PC-3 (cell line): ENCODE measurements around the gene GLS. TPM values are rescaled to one million over a fixed set of nuclear protein-coding genes. Genes with fewer than 3 reads are reported as not detected.

ENCODE experiments used
- ATAC-seq: fragments of 200-7000 bp; cut with Tn5 transposase; 2 replicates; pipeline ENCODE4 v1.9.1; 2020; ENCODE audit warnings: mild to moderate bottlenecking, moderate library complexity
- BruUV-seq: library from RNA; stranded (reverse); fragments of 400-500 nt; replicated peaks from 2 replicates; lab custom pipeline; 2021; lab: Mats Ljungman, UMichigan
- CTCF ChIA-PET: fragments of 300-600 bp; sonication (Branson Sonifier 250); formaldehyde crosslinking; loops from one replicate; lab custom pipeline; 2022; ENCODE audit warnings: antibody characterized with exemption; lab: Charles Lee
- POLR2A ChIA-PET: fragments of 300-600 bp; sonication (Branson Sonifier 250); formaldehyde crosslinking; loops from one replicate; lab custom pipeline; 2022; ENCODE audit warnings: antibody characterized with exemption; ENCODE audit not compliant: unreplicated experiment; lab: Charles Lee
- DNase-seq: peaks from one replicate; pipeline ENCODE4 v3.0.0-alpha.2; 2015
- H2AFZ ChIP-seq: fragments of 300-600 bp; sonication (generic); 2 replicates; pipeline ENCODE4 v1.6.0; 2016; ENCODE audit warnings: antibody characterized with exemption, low read length
- H3F3A ChIP-seq: fragments of 300-600 bp; sonication (generic); one replicate; pipeline ENCODE4 v1.6.0; 2017; ENCODE audit warnings: antibody characterized with exemption, low read length, control low read depth, mild to moderate bottlenecking; ENCODE audit not compliant: unreplicated experiment
- H3K27ac ChIP-seq: fragments of 300-600 bp; sonication (generic); 2 replicates; pipeline ENCODE4 v1.5.1; 2016; ENCODE audit warnings: mild to moderate bottlenecking, low read length
- H3K27me3 ChIP-seq: fragments of 300-600 bp; sonication (generic); 2 replicates; pipeline ENCODE4 v1.6.1; 2016; ENCODE audit warnings: low read length, mixed read lengths
- H3K36me3 ChIP-seq: fragments of 300-600 bp; sonication (generic); 2 replicates; pipeline ENCODE4 v1.6.1; 2016; ENCODE audit warnings: low read depth, mixed run types, low read length, mixed read lengths
- H3K4me1 ChIP-seq: fragments of 300-600 bp; sonication (generic); 2 replicates; pipeline ENCODE4 v1.5.1; 2016; ENCODE audit warnings: low read length; ENCODE audit not compliant: insufficient read depth
- H3K4me2 ChIP-seq: fragments of 300-600 bp; sonication (generic); 2 replicates; pipeline ENCODE4 v1.6.0; 2016; ENCODE audit warnings: low read length
- H3K4me3 ChIP-seq: fragments of 300-600 bp; sonication (generic); 2 replicates; pipeline ENCODE4 v1.5.1; 2016; ENCODE audit warnings: mild to moderate bottlenecking, low read length, mixed read lengths
- H3K79me2 ChIP-seq: fragments of 300-600 bp; sonication (generic); 2 replicates; pipeline ENCODE4 v1.6.1; 2017; ENCODE audit warnings: low read length, mixed read lengths
- H3K9ac ChIP-seq: fragments of 300-600 bp; sonication (generic); 2 replicates; pipeline ENCODE4 v1.6.0; 2016; ENCODE audit warnings: mild to moderate bottlenecking, low read length
- H3K9me2 ChIP-seq: fragments of 300-600 bp; sonication (generic); replicated peaks from 2 replicates; pipeline ENCODE4 v1.6.1; 2016; ENCODE audit warnings: mixed run types, low read length, mixed read lengths
- H3K9me3 ChIP-seq: fragments of 300-600 bp; sonication (generic); 2 replicates; pipeline ENCODE4 v1.6.1; 2016; ENCODE audit warnings: low read length, mixed read lengths
- H4K20me1 ChIP-seq: fragments of 300-600 bp; sonication (generic); 2 replicates; pipeline ENCODE4 v1.6.1; 2016; ENCODE audit warnings: low read length, mixed read lengths
- EZH2 ChIP-seq: fragments of 300-600 bp; sonication (generic); IDR thresholded peaks from one replicate; pipeline ENCODE4 v1.6.1; 2017; ENCODE audit warnings: antibody characterized with exemption, mild to moderate bottlenecking, low read length; ENCODE audit not compliant: unreplicated experiment
- EZH2phosphoT487 ChIP-seq: fragments of 300-600 bp; sonication (generic); IDR thresholded peaks from 2 replicates; pipeline ENCODE4 v1.6.1; 2018; ENCODE audit warnings: mild to moderate bottlenecking, antibody characterized with exemption, low read length, borderline replicate concordance
- intact Hi-C: fragments of 100-400 bp; cut with micrococcal nuclease; formaldehyde crosslinking; loops from 2 replicates; pipeline ENCODE4 v1.9.0; 2023
- total RNA-seq: library from RNA; depleted of rRNA; stranded (reverse); fragments of >200 nt; gene quantifications from 2 replicates; pipeline ENCODE4 v1.2.3, GENCODE V29; 2014
- TF ChIP-seq, protein P1 (sequence below): fragments of 300-600 bp; sonication (generic); conservative IDR thresholded peaks from 2 replicates; pipeline ENCODE4 v1.5.1; 2017; ENCODE audit warnings: antibody characterized with exemption, low read depth, mild to moderate bottlenecking, low read length

The GLS gene
- total RNA-seq, 1 experiment from 2014 or later = 67.4 TPM

DNA sequence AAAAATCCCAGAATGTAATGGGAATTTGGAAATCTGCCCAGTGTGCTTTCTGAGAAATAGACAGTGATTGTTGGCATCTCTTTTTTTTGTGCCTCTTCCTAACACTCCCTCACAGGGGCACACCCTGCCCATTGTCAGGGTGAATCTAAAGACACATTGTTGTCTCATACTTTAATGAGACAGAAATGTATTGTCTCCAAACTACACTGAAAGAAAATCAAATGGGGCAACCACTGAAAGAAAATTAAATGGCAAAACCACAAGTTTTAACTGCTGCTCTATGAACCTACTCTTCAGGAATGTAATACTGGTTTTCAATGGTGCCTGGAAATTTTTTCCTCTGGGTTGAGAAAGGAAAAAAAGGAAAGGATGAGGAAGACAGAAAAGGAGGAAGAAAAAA, 43.2 kb upstream of the GLS start:
- TF ChIP-seq, protein P1, sequence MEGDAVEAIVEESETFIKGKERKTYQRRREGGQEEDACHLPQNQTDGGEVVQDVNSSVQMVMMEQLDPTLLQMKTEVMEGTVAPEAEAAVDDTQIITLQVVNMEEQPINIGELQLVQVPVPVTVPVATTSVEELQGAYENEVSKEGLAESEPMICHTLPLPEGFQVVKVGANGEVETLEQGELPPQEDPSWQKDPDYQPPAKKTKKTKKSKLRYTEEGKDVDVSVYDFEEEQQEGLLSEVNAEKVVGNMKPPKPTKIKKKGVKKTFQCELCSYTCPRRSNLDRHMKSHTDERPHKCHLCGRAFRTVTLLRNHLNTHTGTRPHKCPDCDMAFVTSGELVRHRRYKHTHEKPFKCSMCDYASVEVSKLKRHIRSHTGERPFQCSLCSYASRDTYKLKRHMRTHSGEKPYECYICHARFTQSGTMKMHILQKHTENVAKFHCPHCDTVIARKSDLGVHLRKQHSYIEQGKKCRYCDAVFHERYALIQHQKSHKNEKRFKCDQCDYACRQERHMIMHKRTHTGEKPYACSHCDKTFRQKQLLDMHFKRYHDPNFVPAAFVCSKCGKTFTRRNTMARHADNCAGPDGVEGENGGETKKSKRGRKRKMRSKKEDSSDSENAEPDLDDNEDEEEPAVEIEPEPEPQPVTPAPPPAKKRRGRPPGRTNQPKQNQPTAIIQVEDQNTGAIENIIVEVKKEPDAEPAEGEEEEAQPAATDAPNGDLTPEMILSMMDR = no peak
- TF ChIP-seq EZH2phosphoT487 (no peak), EZH2 (no peak)
- H3K9me2 ChIP-seq = no peaks in the 10 kb centered on the region
- no peak overlapping the region for H3K4me3 ChIP-seq
- no TSS peak for BruUV-seq
- no peak overlapping the region for H2AFZ ChIP-seq
- peak overlapping the region; percentile 89 for H3K27ac ChIP-seq
- intact Hi-C loops = loop anchor here (1.0 to 5.0 kb wide), 2 partner anchors 43 to 105 kb away; partner anchors contain the start of gene GLS
- no peaks in the 10 kb centered on the region for H3K27me3 ChIP-seq
- ChIA-PET CTCF (no interaction called here), POLR2A (no interaction called here)
- H3K79me2 ChIP-seq = no peaks in the 10 kb centered on the region
- H4K20me1 ChIP-seq = no peaks in the 10 kb centered on the region
- peaks cover 79% of the 10 kb centered on the region for H3K4me1 ChIP-seq
- DNase-seq (peak; percentile 90), ATAC-seq (peak; percentile 53)
- no peaks in the 10 kb centered on the region for H3K9me3 ChIP-seq
- no peaks in the 10 kb centered on the region for H3K36me3 ChIP-seq
- peaks cover 16% of the 10 kb centered on the region for H3F3A ChIP-seq
- H3K9ac ChIP-seq = peak overlapping the region; percentile 54
- peak overlapping the region; percentile 68 for H3K4me2 ChIP-seq

DNA sequence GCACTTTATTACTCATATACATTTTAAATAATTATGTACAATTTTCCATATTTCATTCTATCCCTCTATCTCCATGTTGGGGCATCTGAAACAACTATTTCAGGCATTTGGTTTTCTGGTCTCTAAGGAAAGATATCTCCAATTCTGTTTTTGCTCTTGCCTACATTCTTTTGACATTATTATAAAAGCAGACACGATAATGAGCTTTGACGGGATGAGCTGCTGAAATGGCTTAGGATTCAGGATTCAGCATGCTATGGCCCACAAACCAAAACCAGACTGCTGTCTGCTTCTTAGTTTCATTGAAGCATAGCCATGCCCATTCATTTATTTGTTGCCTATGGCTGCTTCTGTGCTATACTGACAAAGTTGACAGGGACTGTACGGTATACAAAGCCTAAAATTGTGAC, 42.7 kb upstream of the GLS start:
- ChIA-PET POLR2A (interaction anchor here (0.7 kb wide), 1 partner anchor 72 kb away, joined by 3 read pairs; no protein-coding TSS in a partner anchor), CTCF (interaction anchor here (0.5 kb wide), 1 partner anchor 29 kb away, joined by 4 read pairs; no protein-coding TSS in a partner anchor)
- Histone ChIP-seq H3K4me2 (peak overlapping the region; percentile 68), H3K79me2 (no peaks in the 10 kb centered on the region), H3K27me3 (no peaks in the 10 kb centered on the region), H3K9ac (peak overlapping the region; percentile 54), H3K36me3 (no peaks in the 10 kb centered on the region), H3F3A (peaks cover 16% of the 10 kb centered on the region), H4K20me1 (no peaks in the 10 kb centered on the region), H2AFZ (no peak overlapping the region), H3K4me1 (peaks cover 85% of the 10 kb centered on the region), H3K4me3 (peak overlapping the region; percentile 4; the same call in 1 of the 2 replicates), H3K27ac (peak overlapping the region; percentile 89), H3K9me2 (no peaks in the 10 kb centered on the region), H3K9me3 (no peaks in the 10 kb centered on the region)
- no TSS peak for BruUV-seq
- TF ChIP-seq EZH2 (no peak), EZH2phosphoT487 (no peak)
- TF ChIP-seq, protein P1 = no peak
- DNase-seq (no peak), ATAC-seq (no peak; the same call in 1 of the 2 replicates)
- intact Hi-C loops = loop anchor here (1.0 to 5.0 kb wide), 2 partner anchors 42 to 104 kb away; partner anchors contain the start of gene GLS

GRCh38 chr2:190838492-190838910, 42.1 kb upstream of the GLS start:
- TF ChIP-seq EZH2phosphoT487 (no peak), EZH2 (no peak)
- TF ChIP-seq, protein P1 = no peak
- peaks cover 16% of the 10 kb centered on the region for H3F3A ChIP-seq
- H3K79me2 ChIP-seq = no peaks in the 10 kb centered on the region
- H3K4me2 ChIP-seq = peak overlapping the region; percentile 68
- ChIA-PET POLR2A (interaction anchor here (0.7 kb wide), 1 partner anchor 71 kb away, joined by 3 read pairs; no protein-coding TSS in a partner anchor), CTCF (interaction anchor here (0.5 to 0.6 kb wide), 3 partner anchors 29 to 454 kb away, joined by 3 to 4 read pairs (median 4); no protein-coding TSS in a partner anchor)
- H3K9ac ChIP-seq = peak overlapping the region; percentile 54
- no peaks in the 10 kb centered on the region for H3K27me3 ChIP-seq
- peaks cover 90% of the 10 kb centered on the region for H3K4me1 ChIP-seq
- peak overlapping the region; percentile 4; the same call in 1 of the 2 replicates for H3K4me3 ChIP-seq
- DNase-seq (peak; percentile 91), ATAC-seq (peak; percentile 50)
- no peaks in the 10 kb centered on the region for H3K9me3 ChIP-seq
- H2AFZ ChIP-seq = no peak overlapping the region
- H3K9me2 ChIP-seq = no peaks in the 10 kb centered on the region
- no TSS peak for BruUV-seq
- no peaks in the 10 kb centered on the region for H4K20me1 ChIP-seq
- intact Hi-C loops = loop anchor here (5.0 kb wide), 1 partner anchor 104 kb away; no protein-coding TSS in a partner anchor
- H3K36me3 ChIP-seq = no peaks in the 10 kb centered on the region
- peak overlapping the region; percentile 89 for H3K27ac ChIP-seq
